Hepatocyte (in vitro differentiated cells): Measurements from ENCODE around the gene MSL3B.

Source experiments
- CTCF ChIP-seq: fragments of 200-600 bp; sonication (generic); IDR thresholded peaks from 2 replicates; pipeline ENCODE4 v1.5.1; 2016; ENCODE audit warnings: antibody characterized with exemption, mild to moderate bottlenecking; ENCODE audit not compliant: poor library complexity
- EZH2 ChIP-seq: fragments of 200-600 bp; sonication (generic); IDR thresholded peaks from 2 replicates; pipeline ENCODE4 v1.6.1; 2016; ENCODE audit warnings: antibody characterized with exemption, mild to moderate bottlenecking, borderline replicate concordance
- EZH2phosphoT487 ChIP-seq: fragments of 200-600 bp; sonication (generic); IDR thresholded peaks from one replicate; pipeline ENCODE4 v1.6.1; 2018; ENCODE audit warnings: antibody characterized with exemption, mild to moderate bottlenecking, low read depth, moderate library complexity; ENCODE audit not compliant: unreplicated experiment, severe bottlenecking

- TF ChIP-seq EZH2 (no peak), CTCF (no peak), EZH2phosphoT487 (no peak)
Measured at GRCh38 chr2:233846387-233847247, 21.6 kb downstream of the MSL3B start.
